Middle frontal gyrus (tissue), 1 donor: ENCODE results near the gene NUTM2D.
"Not testable (repeated sequence)": the region's sequence is repeated elsewhere in the genome, so short reads cannot be mapped to it uniquely, and the experiment has no call there.

Experiments
- DNase-seq: peaks from one replicate; pipeline ENCODE4 v3.0.0-alpha.2; 2015; ENCODE audit warnings: low spot score; ENCODE audit errors: extremely low spot score

The NUTM2D gene

GRCh38 chr10:87374091-87374490 lies 16.5 kb downstream of the NUTM2D start:
- DNase-seq, result not testable (repeated sequence)

- not testable (repeated sequence) for DNase-seq
Observed at GRCh38 chr10:87379115-87379514, 21.6 kb downstream of the NUTM2D start.

GRCh38 chr10:87383149-87383857 lies 25.8 kb downstream of the NUTM2D start:
- not testable (repeated sequence) for DNase-seq

- DNase-seq, result not testable (repeated sequence)
Observed at GRCh38 chr10:87384283-87384682, 26.7 kb downstream of the NUTM2D start.

GRCh38 chr10:87385762-87386360 lies 28.3 kb downstream of the NUTM2D start:
- not testable (repeated sequence) for DNase-seq

- not testable (repeated sequence) for DNase-seq
Observed at GRCh38 chr10:87391360-87391759, 33.8 kb downstream of the NUTM2D start.

- DNase-seq, result not testable (repeated sequence)
Observed at GRCh38 chr10:87396206-87396605, 38.7 kb downstream of the NUTM2D start.

GRCh38 chr10:87398436-87398835 lies 40.9 kb downstream of the NUTM2D start:
- DNase-seq, result not testable (repeated sequence)

GRCh38 chr10:87407516-87408467 lies 50.2 kb downstream of the NUTM2D start:
- DNase-seq, result not testable (repeated sequence)

- not testable (repeated sequence) for DNase-seq
Observed at GRCh38 chr10:87413921-87414320, 56.4 kb downstream of the NUTM2D start.
